HCT116 (cell line): ENCODE measurements around the gene MEIOC. TPM values are rescaled to one million over a fixed set of nuclear protein-coding genes. Genes with fewer than 3 reads are reported as not detected.

Experiments
- ATAC-seq: fragments of 200-7000 bp; cut with Tn5 transposase; 2 replicates; pipeline ENCODE4 v1.9.1; 2020; ENCODE audit warnings: mild to moderate bottlenecking, moderate library complexity
- BruUV-seq: library from RNA; stranded (reverse); fragments of 400-500 nt; replicated peaks from 2 replicates; lab custom pipeline; 2021; lab: Mats Ljungman, UMichigan
- CTCF ChIA-PET: fragments of 300-600 bp; sonication (Branson Sonifier 250); formaldehyde crosslinking; loops from one replicate; lab custom pipeline; 2021; ENCODE audit warnings: antibody characterized with exemption; lab: Charles Lee
- POLR2A ChIA-PET: fragments of 300-600, 350-600 bp; sonication (Branson Sonifier 250); formaldehyde crosslinking; loops from one replicate; lab custom pipeline; 2021; ENCODE audit warnings: antibody characterized with exemption; lab: Charles Lee
- RAD21 ChIA-PET, 2 experiments: fragments of 300-600 bp; sonication (Branson Sonifier 250); formaldehyde crosslinking; loops; one replicate each; lab custom pipeline; 2023; ENCODE audit warnings: low total read pairs in 2 of 2; ENCODE audit not compliant: uncharacterized antibody in 2 of 2, unreplicated experiment in 2 of 2, low non-redundant PET in 1 of 2; lab: Charles Lee
- DNase-seq: peaks from one replicate; pipeline ENCODE4 v3.0.0-alpha.2; 2010; ENCODE audit warnings: low read depth, low spot score
- H2AFZ ChIP-seq: fragments of 200-600 bp; shearing (Covaris generic), sonication (generic); 2 replicates; pipeline ENCODE4 v1.6.1; 2017; ENCODE audit warnings: low read depth, mixed run types, mixed read lengths, antibody characterized with exemption, low read length; ENCODE audit not compliant: poor library complexity, severe bottlenecking
- H3K27ac ChIP-seq: 2 replicates; pipeline ENCODE4 v1.5.1; 2012; ENCODE audit warnings: low read depth, low read length
- H3K27me3 ChIP-seq: fragments of 200-600 bp; sonication (generic); 2 replicates; pipeline ENCODE4 v1.6.1; 2016; ENCODE audit warnings: mixed run types, low read length, mixed read lengths; ENCODE audit not compliant: insufficient read depth
- H3K36me3 ChIP-seq, 2 experiments: fragments of 200-500 bp in 1 of 2; fragments of 200-600 bp in 1 of 2; sonication (Bioruptor generic) in 1 of 2; sonication (generic) in 1 of 2; 2 replicates each; pipeline versions ENCODE4 v1.5.1 to v1.6.1; 2014 to 2016; ENCODE audit warnings: low read length in 2 of 2, inconsistent platforms in 1 of 2, mixed read lengths in 1 of 2, mixed run types in 1 of 2; ENCODE audit not compliant: insufficient read depth in 2 of 2, control insufficient read depth in 1 of 2
- H3K4me1 ChIP-seq, 2 experiments: fragments of 200-600 bp in 1 of 2; sonication (generic) in 1 of 2; 2 replicates each; pipeline versions ENCODE4 v1.5.1 to v1.6.1; 2012 to 2017; ENCODE audit warnings: low read length in 2 of 2, inconsistent platforms in 1 of 2, mild to moderate bottlenecking in 1 of 2, mixed read lengths in 1 of 2, mixed run types in 1 of 2, moderate library complexity in 1 of 2; ENCODE audit not compliant: insufficient read depth in 2 of 2, control insufficient read depth in 1 of 2
- H3K4me2 ChIP-seq: fragments of 200-600 bp; sonication (generic); 2 replicates; pipeline ENCODE4 v1.6.1; 2017; ENCODE audit warnings: mixed run types, low read length, mixed read lengths
- H3K4me3 ChIP-seq, 2 experiments: fragments of 200-600 bp in 1 of 2; sonication (generic) in 1 of 2; replicated peaks in 1 of 2; 2 replicates each; pipeline ENCODE4 v1.5.1; 2011 to 2016; ENCODE audit warnings: low read length in 2 of 2, control low read depth in 1 of 2, low read depth in 1 of 2, mild to moderate bottlenecking in 1 of 2, mixed read lengths in 1 of 2, mixed run types in 1 of 2
- H3K79me2 ChIP-seq: fragments of 200-600 bp; sonication (generic); 2 replicates; pipeline ENCODE4 v1.6.1; 2017; ENCODE audit warnings: mild to moderate bottlenecking, mixed run types, low read length, moderate library complexity, mixed read lengths; ENCODE audit not compliant: insufficient read depth
- H3K9ac ChIP-seq: fragments of 200-600 bp; sonication (generic); 2 replicates; pipeline ENCODE4 v1.6.1; 2016; ENCODE audit warnings: low read length, mixed read lengths
- H3K9me2 ChIP-seq: fragments of 200-600 bp; sonication (generic), shearing (Covaris generic); 2 replicates; pipeline ENCODE4 v1.6.1; 2017; ENCODE audit warnings: mixed run types, mild to moderate bottlenecking, moderate library complexity; ENCODE audit not compliant: insufficient read depth
- H3K9me3 ChIP-seq, 2 experiments: fragments of 200-500 bp in 1 of 2; fragments of 200-600 bp in 1 of 2; sonication (Bioruptor generic) in 1 of 2; sonication (generic) in 1 of 2; 2 replicates each; pipeline ENCODE4 v1.6.1; 2014 to 2017; ENCODE audit warnings: low read length in 2 of 2, mixed read lengths in 2 of 2, inconsistent platforms in 1 of 2, low read depth in 1 of 2, mild to moderate bottlenecking in 1 of 2, mixed run types in 1 of 2, moderate library complexity in 1 of 2; ENCODE audit not compliant: control insufficient read depth in 1 of 2, insufficient read depth in 1 of 2
- H4K20me1 ChIP-seq: fragments of 200-600 bp; sonication (generic), shearing (Covaris generic); 2 replicates; pipeline ENCODE4 v1.6.1; 2017; ENCODE audit warnings: mixed run types, mild to moderate bottlenecking, moderate library complexity; ENCODE audit not compliant: insufficient read depth
- CBX3 ChIP-seq: IDR thresholded peaks from 2 replicates; pipeline ENCODE4 v1.6.1; 2012; ENCODE audit warnings: low read depth
- CEBPB ChIP-seq: IDR thresholded peaks from 2 replicates; pipeline ENCODE4 v1.6.1; 2012; ENCODE audit warnings: low read depth
- EGR1 ChIP-seq: IDR thresholded peaks from 2 replicates; pipeline ENCODE4 v1.6.1; 2012; ENCODE audit warnings: low read depth
- ELF1 ChIP-seq: IDR thresholded peaks from 2 replicates; pipeline ENCODE4 v1.6.1; 2012; ENCODE audit warnings: low read depth, borderline replicate concordance
- EZH2 ChIP-seq: fragments of 200-600 bp; sonication (generic); IDR thresholded peaks from 2 replicates; pipeline ENCODE4 v1.6.1; 2017; ENCODE audit warnings: antibody characterized with exemption, mixed run types
- EZH2phosphoT487 ChIP-seq: fragments of 200-600 bp; IDR thresholded peaks from 2 replicates; pipeline ENCODE4 v1.6.1; 2018; ENCODE audit warnings: antibody characterized with exemption, borderline replicate concordance
- FOSL1 ChIP-seq: IDR thresholded peaks from 2 replicates; pipeline ENCODE4 v1.6.1; 2012; ENCODE audit warnings: low read depth
- MAX ChIP-seq: IDR thresholded peaks from 2 replicates; pipeline ENCODE4 v1.6.1; 2012
- POLR2A ChIP-seq: IDR thresholded peaks from 2 replicates; pipeline ENCODE4 v1.7.0; 2011; ENCODE audit warnings: borderline replicate concordance; ENCODE audit not compliant: insufficient read depth, insufficient read length; ENCODE audit errors: extremely low read depth
- POLR2AphosphoS5 ChIP-seq: IDR thresholded peaks from 2 replicates; pipeline ENCODE4 v1.6.1; 2011; ENCODE audit warnings: mild to moderate bottlenecking, low read depth, low read length, moderate library complexity
- RAD21 ChIP-seq: IDR thresholded peaks from 2 replicates; pipeline ENCODE4 v1.6.1; 2012; ENCODE audit warnings: low read depth, mild to moderate bottlenecking
- SIN3A ChIP-seq: IDR thresholded peaks from 2 replicates; pipeline ENCODE4 v1.6.1; 2012; ENCODE audit warnings: low read depth
- SP1 ChIP-seq: IDR thresholded peaks from 2 replicates; pipeline ENCODE4 v1.6.1; 2012; ENCODE audit warnings: low read depth
- SRF ChIP-seq: IDR thresholded peaks from 2 replicates; pipeline ENCODE4 v1.6.1; 2012; ENCODE audit warnings: low read depth
- TCF7L2 ChIP-seq: IDR thresholded peaks from 2 replicates; pipeline ENCODE4 v1.7.0; 2011; ENCODE audit warnings: borderline replicate concordance, inconsistent platforms; ENCODE audit not compliant: insufficient read depth, insufficient read length; ENCODE audit errors: extremely low read depth
- YY1 ChIP-seq: IDR thresholded peaks from 2 replicates; pipeline ENCODE4 v1.6.1; 2011; ENCODE audit warnings: low read length, low read depth, moderate library complexity, mild to moderate bottlenecking; ENCODE audit not compliant: insufficient replicate concordance; ENCODE audit errors: extremely low read depth
- ZFX ChIP-seq: fragments of 450-650 bp; IDR thresholded peaks from 2 replicates; pipeline ENCODE4 v1.6.1; 2017
- ZNF274 ChIP-seq: fragments of 200-500 bp; sonication (Bioruptor generic); IDR thresholded peaks from 2 replicates; pipeline ENCODE4 v1.6.1; 2014; ENCODE audit warnings: mild to moderate bottlenecking, low read depth, low read length, inconsistent platforms
- intact Hi-C: fragments of 100-400 bp; cut with micrococcal nuclease; formaldehyde crosslinking; loops from 2 replicates; pipeline ENCODE4 v1.10.0; 2022
- total RNA-seq: library from RNA; stranded (reverse); gene quantifications from one replicate; pipeline ENCODE4 v1.2.1, GENCODE V29; 2021; ENCODE audit not compliant: unreplicated experiment
- TF ChIP-seq, protein P1 (sequence below): IDR thresholded peaks from 2 replicates; pipeline ENCODE4 v1.6.1; 2012; ENCODE audit warnings: low read depth
- TF ChIP-seq, protein P2 (sequence below): IDR thresholded peaks from 2 replicates; pipeline ENCODE4 v1.6.1; 2012
- TF ChIP-seq, protein P3 (sequence below), 3 experiments: fragments of 200-600 bp in 1 of 3; sonication (generic) in 1 of 3; IDR thresholded peaks in 2 of 3; conservative IDR thresholded peaks in 1 of 3; 2 replicates each; pipeline ENCODE4 v1.5.1; 2012 to 2017; ENCODE audit warnings: low read depth in 2 of 3, low read length in 2 of 3, antibody characterized with exemption in 1 of 3, borderline replicate concordance in 1 of 3, control low read depth in 1 of 3, mild to moderate bottlenecking in 1 of 3, mixed read lengths in 1 of 3, mixed run types in 1 of 3, moderate library complexity in 1 of 3; ENCODE audit not compliant: insufficient read depth in 1 of 3

Gene MEIOC
- total RNA-seq, 1 experiment from 2014 or later, result not detected

DNA sequence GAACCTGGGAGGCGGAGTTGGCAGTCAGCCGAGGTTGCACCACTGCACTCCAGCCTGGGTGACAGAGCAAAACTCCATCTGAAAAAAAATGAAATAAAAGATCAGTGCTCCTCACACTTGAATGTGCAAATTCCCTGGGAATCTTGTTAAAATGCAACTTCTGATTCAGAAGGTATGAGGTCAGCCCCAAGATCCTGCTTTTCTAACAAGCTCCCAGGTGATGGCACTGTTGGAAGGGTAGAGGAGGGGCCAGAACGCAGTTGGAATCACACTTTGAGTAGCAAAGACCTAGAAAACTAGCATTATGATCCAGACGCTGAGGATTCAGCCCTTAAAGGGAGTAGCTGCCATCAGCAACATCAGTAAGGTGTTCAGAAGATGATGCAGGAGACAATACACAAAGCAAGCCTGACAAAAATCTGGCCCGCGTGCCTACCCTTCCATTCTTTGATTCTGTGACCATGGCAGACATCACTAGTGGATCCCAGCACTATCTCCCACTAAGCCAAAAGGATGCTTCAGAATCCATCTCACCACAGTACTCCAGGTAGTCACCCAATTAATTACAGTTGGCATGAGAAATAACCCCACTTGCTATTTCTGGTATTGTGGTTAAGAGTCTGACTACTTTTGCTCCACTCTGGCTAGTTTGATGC is 33.1 kb upstream of the MEIOC start:
- ChIA-PET RAD21 (no interaction called here), CTCF (interaction anchor here (1.3 kb wide), 1 partner anchor 11 kb away, joined by 4 read pairs; no protein-coding TSS in a partner anchor), POLR2A (no interaction called here)
- H3K9ac ChIP-seq, result no peak overlapping the region
- peak overlapping the region; percentile 68 for H2AFZ ChIP-seq
- no peaks in the 10 kb centered on the region for H3K27me3 ChIP-seq
- H3K4me3 ChIP-seq, result no peak overlapping the region
- no peak overlapping the region for H3K27ac ChIP-seq
- no peaks in the 10 kb centered on the region for H4K20me1 ChIP-seq
- BruUV-seq, result no TSS peak
- no peaks in the 10 kb centered on the region for H3K79me2 ChIP-seq
- intact Hi-C loops, result no loop called here
- peak overlapping the region; percentile 35; the same call in 1 of the 2 replicates for H3K4me2 ChIP-seq
- H3K4me1 ChIP-seq, result peaks cover 0 to 3% of the 10 kb centered on the region in 2 experiments; a peak in 1 of 4 replicates
- H3K36me3 ChIP-seq, result no peaks in the 10 kb centered on the region
- DNase-seq (peak; percentile 45), ATAC-seq (peak; percentile 90)
- no peaks in the 10 kb centered on the region for H3K9me3 ChIP-seq
- no peaks in the 10 kb centered on the region for H3K9me2 ChIP-seq
- no peak for TF ChIP-seq MAX
- TF ChIP-seq, protein P1, sequence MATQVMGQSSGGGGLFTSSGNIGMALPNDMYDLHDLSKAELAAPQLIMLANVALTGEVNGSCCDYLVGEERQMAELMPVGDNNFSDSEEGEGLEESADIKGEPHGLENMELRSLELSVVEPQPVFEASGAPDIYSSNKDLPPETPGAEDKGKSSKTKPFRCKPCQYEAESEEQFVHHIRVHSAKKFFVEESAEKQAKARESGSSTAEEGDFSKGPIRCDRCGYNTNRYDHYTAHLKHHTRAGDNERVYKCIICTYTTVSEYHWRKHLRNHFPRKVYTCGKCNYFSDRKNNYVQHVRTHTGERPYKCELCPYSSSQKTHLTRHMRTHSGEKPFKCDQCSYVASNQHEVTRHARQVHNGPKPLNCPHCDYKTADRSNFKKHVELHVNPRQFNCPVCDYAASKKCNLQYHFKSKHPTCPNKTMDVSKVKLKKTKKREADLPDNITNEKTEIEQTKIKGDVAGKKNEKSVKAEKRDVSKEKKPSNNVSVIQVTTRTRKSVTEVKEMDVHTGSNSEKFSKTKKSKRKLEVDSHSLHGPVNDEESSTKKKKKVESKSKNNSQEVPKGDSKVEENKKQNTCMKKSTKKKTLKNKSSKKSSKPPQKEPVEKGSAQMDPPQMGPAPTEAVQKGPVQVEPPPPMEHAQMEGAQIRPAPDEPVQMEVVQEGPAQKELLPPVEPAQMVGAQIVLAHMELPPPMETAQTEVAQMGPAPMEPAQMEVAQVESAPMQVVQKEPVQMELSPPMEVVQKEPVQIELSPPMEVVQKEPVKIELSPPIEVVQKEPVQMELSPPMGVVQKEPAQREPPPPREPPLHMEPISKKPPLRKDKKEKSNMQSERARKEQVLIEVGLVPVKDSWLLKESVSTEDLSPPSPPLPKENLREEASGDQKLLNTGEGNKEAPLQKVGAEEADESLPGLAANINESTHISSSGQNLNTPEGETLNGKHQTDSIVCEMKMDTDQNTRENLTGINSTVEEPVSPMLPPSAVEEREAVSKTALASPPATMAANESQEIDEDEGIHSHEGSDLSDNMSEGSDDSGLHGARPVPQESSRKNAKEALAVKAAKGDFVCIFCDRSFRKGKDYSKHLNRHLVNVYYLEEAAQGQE, result no peak
- TF ChIP-seq CEBPB, result no peak
- no peak for TF ChIP-seq SIN3A
- TF ChIP-seq EGR1, result no peak
- no peak for TF ChIP-seq SRF
- TF ChIP-seq, protein P2, sequence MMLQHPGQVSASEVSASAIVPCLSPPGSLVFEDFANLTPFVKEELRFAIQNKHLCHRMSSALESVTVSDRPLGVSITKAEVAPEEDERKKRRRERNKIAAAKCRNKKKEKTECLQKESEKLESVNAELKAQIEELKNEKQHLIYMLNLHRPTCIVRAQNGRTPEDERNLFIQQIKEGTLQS, result no peak
- TF ChIP-seq ZNF274, result no peak
- TF ChIP-seq, protein P3, sequence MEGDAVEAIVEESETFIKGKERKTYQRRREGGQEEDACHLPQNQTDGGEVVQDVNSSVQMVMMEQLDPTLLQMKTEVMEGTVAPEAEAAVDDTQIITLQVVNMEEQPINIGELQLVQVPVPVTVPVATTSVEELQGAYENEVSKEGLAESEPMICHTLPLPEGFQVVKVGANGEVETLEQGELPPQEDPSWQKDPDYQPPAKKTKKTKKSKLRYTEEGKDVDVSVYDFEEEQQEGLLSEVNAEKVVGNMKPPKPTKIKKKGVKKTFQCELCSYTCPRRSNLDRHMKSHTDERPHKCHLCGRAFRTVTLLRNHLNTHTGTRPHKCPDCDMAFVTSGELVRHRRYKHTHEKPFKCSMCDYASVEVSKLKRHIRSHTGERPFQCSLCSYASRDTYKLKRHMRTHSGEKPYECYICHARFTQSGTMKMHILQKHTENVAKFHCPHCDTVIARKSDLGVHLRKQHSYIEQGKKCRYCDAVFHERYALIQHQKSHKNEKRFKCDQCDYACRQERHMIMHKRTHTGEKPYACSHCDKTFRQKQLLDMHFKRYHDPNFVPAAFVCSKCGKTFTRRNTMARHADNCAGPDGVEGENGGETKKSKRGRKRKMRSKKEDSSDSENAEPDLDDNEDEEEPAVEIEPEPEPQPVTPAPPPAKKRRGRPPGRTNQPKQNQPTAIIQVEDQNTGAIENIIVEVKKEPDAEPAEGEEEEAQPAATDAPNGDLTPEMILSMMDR (IDR thresholded peaks at IDR 0.05 in 2 of 3, conservative IDR thresholded peaks at IDR 0.05 in 1 of 3; ENCODE audit: borderline replicate concordance in 1 of 3, insufficient read depth in 1 of 3, low read depth in 2 of 3, low read length in 2 of 3), result peak in 2 of 3 experiments; percentile 26 to 46; a peak in 3 of 6 replicates
- TF ChIP-seq EZH2, result no peak
- no peak for TF ChIP-seq YY1
- TF ChIP-seq TCF7L2, result peak; percentile 57
- no peak for TF ChIP-seq ELF1
- no peak for TF ChIP-seq POLR2AphosphoS5
- peak; percentile 40; the same call in 1 of the 2 replicates for TF ChIP-seq CBX3
- no peak for TF ChIP-seq ZFX
- no peak for TF ChIP-seq POLR2A
- TF ChIP-seq FOSL1, result no peak
- TF ChIP-seq EZH2phosphoT487, result no peak
- no peak for TF ChIP-seq SP1
- TF ChIP-seq RAD21, result peak; percentile 37; the same call in 1 of the 2 replicates
